Muscle layer of duodenum (tissue), 2 donors: ENCODE data around the gene CNNM2.
"Not testable (repeated sequence)": the region's sequence is repeated elsewhere in the genome, so short reads cannot be mapped to it uniquely, and the experiment has no call there.

ENCODE experiments used
- H3K27ac ChIP-seq: one replicate; pipeline ENCODE4 v1.7.0; 2013; ENCODE audit warnings: mild to moderate bottlenecking, low read length
- H3K27me3 ChIP-seq: one replicate; pipeline ENCODE4 v1.7.0; 2013; ENCODE audit warnings: low read depth, mild to moderate bottlenecking, control low read depth, low read length
- H3K36me3 ChIP-seq, 2 donors: one replicate each; pipeline ENCODE4 v1.7.0; 2013; ENCODE audit warnings: low read length in 2 of 2, control low read depth in 1 of 2, mild to moderate bottlenecking in 1 of 2; ENCODE audit not compliant: insufficient read depth in 2 of 2, control insufficient read depth in 1 of 2
- H3K4me1 ChIP-seq, 2 donors: one replicate each; pipeline ENCODE4 v1.7.0; 2013; ENCODE audit warnings: low read length in 2 of 2, mild to moderate bottlenecking in 2 of 2, control low read depth in 1 of 2, moderate library complexity in 1 of 2; ENCODE audit not compliant: insufficient read depth in 2 of 2, control insufficient read depth in 1 of 2
- H3K4me3 ChIP-seq, 2 donors: one replicate each; pipeline ENCODE4 v1.7.0; 2013; ENCODE audit warnings: low read length in 2 of 2, low read depth in 1 of 2, mild to moderate bottlenecking in 1 of 2
- H3K9me3 ChIP-seq, 2 donors: one replicate each; pipeline ENCODE4 v1.7.0; 2013; ENCODE audit warnings: low read length in 2 of 2, control low read depth in 1 of 2, mild to moderate bottlenecking in 1 of 2; ENCODE audit not compliant: control insufficient read depth in 1 of 2
- donor health status: healthy.

CNNM2 gene

GRCh38 chr10:102927311-102928010 lies 9.4 kb downstream of the CNNM2 start:
- H3K36me3 ChIP-seq: no peaks in the 10 kb centered on the region
- H3K4me3 ChIP-seq: no peak overlapping the region
- H3K27me3 ChIP-seq: no peaks in the 10 kb centered on the region
- H3K4me1 ChIP-seq: no peaks in the 10 kb centered on the region
- H3K27ac ChIP-seq: no peak overlapping the region
- no peaks in the 10 kb centered on the region for H3K9me3 ChIP-seq

GRCh38 chr10:102928442-102928841 lies 10.3 kb downstream of the CNNM2 start:
- H3K4me1 ChIP-seq, H3K9me3 ChIP-seq, H3K36me3 ChIP-seq, H3K27me3 ChIP-seq, H3K27ac ChIP-seq, H3K4me3 ChIP-seq: not testable (repeated sequence)

- no peak overlapping the region for H3K27ac ChIP-seq
- H3K9me3 ChIP-seq: no peaks in the 10 kb centered on the region
- H3K27me3 ChIP-seq: no peaks in the 10 kb centered on the region
- no peaks in the 10 kb centered on the region for H3K4me1 ChIP-seq
- H3K36me3 ChIP-seq: no peaks in the 10 kb centered on the region
- H3K4me3 ChIP-seq: no peak overlapping the region
Observed at GRCh38 chr10:102930720-102931119, 12.6 kb downstream of the CNNM2 start.

GRCh38 chr10:102931643-102932042 lies 13.5 kb downstream of the CNNM2 start:
- no peak overlapping the region for H3K4me3 ChIP-seq
- no peaks in the 10 kb centered on the region for H3K36me3 ChIP-seq
- no peak overlapping the region for H3K27ac ChIP-seq
- H3K27me3 ChIP-seq: no peaks in the 10 kb centered on the region
- H3K4me1 ChIP-seq: no peaks in the 10 kb centered on the region
- no peaks in the 10 kb centered on the region for H3K9me3 ChIP-seq

GRCh38 chr10:102935505-102935904 lies 17.4 kb downstream of the CNNM2 start:
- Histone ChIP-seq H3K36me3 (no peaks in the 10 kb centered on the region), H3K4me1 (no peaks in the 10 kb centered on the region), H3K9me3 (no peaks in the 10 kb centered on the region), H3K4me3 (no peak overlapping the region), H3K27ac (no peak overlapping the region), H3K27me3 (no peaks in the 10 kb centered on the region)

- H3K4me3 ChIP-seq: no peak overlapping the region
- H3K27ac ChIP-seq: no peak overlapping the region
- no peaks in the 10 kb centered on the region for H3K9me3 ChIP-seq
- no peaks in the 10 kb centered on the region for H3K4me1 ChIP-seq
- no peaks in the 10 kb centered on the region for H3K27me3 ChIP-seq
- H3K36me3 ChIP-seq: no peaks in the 10 kb centered on the region
Observed at GRCh38 chr10:102935939-102936605, 18.0 kb downstream of the CNNM2 start.

- Histone ChIP-seq H3K4me3 (no peak overlapping the region), H3K9me3 (no peaks in the 10 kb centered on the region), H3K27ac (no peak overlapping the region)
Observed at GRCh38 chr10:102941401-102941800, 23.3 kb downstream of the CNNM2 start.

GRCh38 chr10:102945449-102945848 lies 27.4 kb downstream of the CNNM2 start:
- no peak overlapping the region for H3K4me3 ChIP-seq
- H3K4me1 ChIP-seq: no peaks in the 10 kb centered on the region
- no peak overlapping the region for H3K27ac ChIP-seq
- H3K36me3 ChIP-seq: no peaks in the 10 kb centered on the region
- H3K9me3 ChIP-seq: no peaks in the 10 kb centered on the region
- H3K27me3 ChIP-seq: no peaks in the 10 kb centered on the region

More at GRCh38 chr10:102941401-102941800, 23.3 kb downstream of the CNNM2 start:
- Histone ChIP-seq H3K4me1 (no peaks in the 10 kb centered on the region), H3K36me3 (no peaks in the 10 kb centered on the region), H3K27me3 (no peaks in the 10 kb centered on the region)

GRCh38 chr10:102945962-102946361 lies 27.9 kb downstream of the CNNM2 start:
- Histone ChIP-seq H3K36me3 (no peaks in the 10 kb centered on the region), H3K27me3 (no peaks in the 10 kb centered on the region), H3K4me3 (no peak overlapping the region), H3K9me3 (no peaks in the 10 kb centered on the region), H3K4me1 (no peaks in the 10 kb centered on the region), H3K27ac (no peak overlapping the region)

- H3K27ac ChIP-seq: no peak overlapping the region
- no peaks in the 10 kb centered on the region for H3K9me3 ChIP-seq
- no peak overlapping the region for H3K4me3 ChIP-seq
- H3K36me3 ChIP-seq: no peaks in the 10 kb centered on the region
- no peaks in the 10 kb centered on the region for H3K4me1 ChIP-seq
- no peaks in the 10 kb centered on the region for H3K27me3 ChIP-seq
Observed at GRCh38 chr10:102946992-102947391, 28.9 kb downstream of the CNNM2 start.

- H3K27me3 ChIP-seq: no peaks in the 10 kb centered on the region
- no peak overlapping the region for H3K27ac ChIP-seq
- no peaks in the 10 kb centered on the region for H3K4me1 ChIP-seq
- no peaks in the 10 kb centered on the region for H3K9me3 ChIP-seq
- no peaks in the 10 kb centered on the region for H3K36me3 ChIP-seq
- no peak overlapping the region for H3K4me3 ChIP-seq
Observed at GRCh38 chr10:102948176-102948575, 30.1 kb downstream of the CNNM2 start.

- no peaks in the 10 kb centered on the region for H3K4me1 ChIP-seq
- no peaks in the 10 kb centered on the region for H3K9me3 ChIP-seq
- H3K27ac ChIP-seq: no peak overlapping the region
- H3K27me3 ChIP-seq: no peaks in the 10 kb centered on the region
- H3K4me3 ChIP-seq: no peak overlapping the region
- H3K36me3 ChIP-seq: no peaks in the 10 kb centered on the region
Observed at GRCh38 chr10:102948786-102949185, 30.7 kb downstream of the CNNM2 start.
